ENCODE measurements around the gene ATP6V1C2. TPM values are rescaled to one million over a fixed set of nuclear protein-coding genes. Genes with fewer than 3 reads are reported as not detected.

ATP6V1C2 gene
- total RNA-seq, 1 experiment from 2014 or later: 2.0 TPM

GRCh38 chr2:10765914-10766313 lies 44.5 kb downstream of the ATP6V1C2 start:
- intact Hi-C loops (cut with micrococcal nuclease): no loop called here
- H3K4me3 ChIP-seq (replicated peaks in 1 of 2; ENCODE audit: low read depth in 1 of 2, low read length in 2 of 2): no peak overlapping the region
- CTCF ChIA-PET: no interaction called here
- no peaks in the 10 kb centered on the region for H3K9me2 ChIP-seq (ENCODE audit: insufficient read depth)
- ATAC-seq: no peak; the same call in 1 of the 2 replicates
- peak overlapping the region; percentile 16; the same call in 1 of the 2 replicates for H3K9ac ChIP-seq (ENCODE audit: low read length)
- no peak for DNase-seq (ENCODE audit: low read depth, low spot score)
- H3K9me3 ChIP-seq (ENCODE audit: control insufficient read depth in 1 of 2, insufficient read depth in 1 of 2, low read depth in 1 of 2, low read length in 2 of 2): no peaks in the 10 kb centered on the region
- no peaks in the 10 kb centered on the region for H3K36me3 ChIP-seq (ENCODE audit: control insufficient read depth in 1 of 2, insufficient read depth in 2 of 2, low read length in 2 of 2)
- TF ChIP-seq EZH2 (IDR thresholded peaks at IDR 0.05) (no peak), JUND (IDR thresholded peaks at IDR 0.05) (no peak), EGR1 (IDR thresholded peaks at IDR 0.05; ENCODE audit: low read depth) (no peak), ZNF274 (IDR thresholded peaks at IDR 0.05; ENCODE audit: low read depth, low read length) (no peak), RAD21 (IDR thresholded peaks at IDR 0.05; ENCODE audit: low read depth) (no peak), FOSL1 (IDR thresholded peaks at IDR 0.05; ENCODE audit: low read depth) (no peak), SRF (IDR thresholded peaks at IDR 0.05; ENCODE audit: low read depth) (no peak), MAX (IDR thresholded peaks at IDR 0.05) (no peak), CBX3 (IDR thresholded peaks at IDR 0.05; ENCODE audit: low read depth) (no peak), EZH2phosphoT487 (IDR thresholded peaks at IDR 0.05; ENCODE audit: borderline replicate concordance) (no peak), ATF3 (IDR thresholded peaks at IDR 0.05) (no peak)
- no peaks in the 10 kb centered on the region for H4K20me1 ChIP-seq (ENCODE audit: insufficient read depth)
- peaks cover 11 to 30% of the 10 kb centered on the region in 2 experiments for H3K4me1 ChIP-seq (ENCODE audit: control insufficient read depth in 1 of 2, insufficient read depth in 2 of 2, low read length in 2 of 2)
- RAD21 ChIA-PET (ENCODE audit: low non-redundant PET in 1 of 2, low total read pairs in 2 of 2, uncharacterized antibody in 2 of 2, unreplicated experiment in 2 of 2): no interaction called here
- no TSS peak for BruUV-seq (replicated peaks)
- no peak overlapping the region for H3K27ac ChIP-seq (ENCODE audit: low read depth, low read length)
- H2AFZ ChIP-seq (ENCODE audit: low read depth, low read length, poor library complexity, severe bottlenecking): no peak overlapping the region
- peak overlapping the region; percentile 53 for H3K4me2 ChIP-seq (ENCODE audit: low read length)
- H3K79me2 ChIP-seq (ENCODE audit: insufficient read depth, low read length): no peaks in the 10 kb centered on the region
- no peaks in the 10 kb centered on the region for H3K27me3 ChIP-seq (ENCODE audit: insufficient read depth, low read length)
- POLR2A ChIA-PET: interaction anchor here (0.6 kb wide), 1 partner anchor 64 kb away, joined by 3 read pairs; no protein-coding TSS in a partner anchor

DNA sequence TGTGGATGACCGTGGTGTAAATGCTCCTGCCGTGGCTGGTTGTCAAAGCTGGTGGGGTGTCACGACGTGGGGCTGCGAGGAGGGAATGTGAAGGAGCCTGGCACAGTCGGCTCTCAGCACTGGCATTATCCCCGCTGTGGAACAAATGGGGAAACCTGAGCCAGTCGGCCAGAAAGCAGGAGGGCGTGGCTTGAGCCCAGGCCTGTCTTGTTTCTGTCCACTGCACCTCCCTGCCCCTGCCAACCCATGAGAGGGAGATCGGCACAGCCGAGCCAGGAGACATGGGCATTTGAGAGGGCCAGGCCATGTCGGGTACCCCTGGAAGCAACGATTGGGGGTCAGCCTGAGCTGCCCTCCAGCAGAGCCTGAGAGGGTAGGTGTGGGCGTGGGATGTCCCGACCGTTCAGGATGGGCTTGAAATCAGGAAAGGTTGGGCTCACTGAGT lies 46.7 kb downstream of the ATP6V1C2 start:
- Histone ChIP-seq H3K9ac (ENCODE audit: low read length) (no peak overlapping the region), H3K27me3 (ENCODE audit: insufficient read depth, low read length) (no peaks in the 10 kb centered on the region), H3K36me3 (ENCODE audit: control insufficient read depth in 1 of 2, insufficient read depth in 2 of 2, low read length in 2 of 2) (no peaks in the 10 kb centered on the region), H3K4me3 (replicated peaks in 1 of 2; ENCODE audit: low read depth in 1 of 2, low read length in 2 of 2) (no peak overlapping the region), H3K9me3 (ENCODE audit: control insufficient read depth in 1 of 2, insufficient read depth in 1 of 2, low read depth in 1 of 2, low read length in 2 of 2) (no peaks in the 10 kb centered on the region), H3K27ac (ENCODE audit: low read depth, low read length) (no peak overlapping the region), H3K4me2 (ENCODE audit: low read length) (no peak overlapping the region), H3K9me2 (ENCODE audit: insufficient read depth) (no peaks in the 10 kb centered on the region), H2AFZ (ENCODE audit: low read depth, low read length, poor library complexity, severe bottlenecking) (no peak overlapping the region), H3K79me2 (ENCODE audit: insufficient read depth, low read length) (no peaks in the 10 kb centered on the region), H4K20me1 (ENCODE audit: insufficient read depth) (no peaks in the 10 kb centered on the region), H3K4me1 (ENCODE audit: control insufficient read depth in 1 of 2, insufficient read depth in 2 of 2, low read length in 2 of 2) (peaks cover 11 to 22% of the 10 kb centered on the region in 2 experiments)
- intact Hi-C loops (cut with micrococcal nuclease): no loop called here
- DNase-seq (ENCODE audit: low read depth, low spot score): no peak
- no TSS peak for BruUV-seq (replicated peaks)
- ChIA-PET CTCF (no interaction called here), POLR2A (no interaction called here), RAD21 (ENCODE audit: low non-redundant PET in 1 of 2, low total read pairs in 2 of 2, uncharacterized antibody in 2 of 2, unreplicated experiment in 2 of 2) (no interaction called here)
- ATAC-seq: no peak
- TF ChIP-seq SRF (IDR thresholded peaks at IDR 0.05; ENCODE audit: low read depth) (no peak), ATF3 (IDR thresholded peaks at IDR 0.05) (no peak), ZFX (IDR thresholded peaks at IDR 0.05) (no peak)

Measured in HCT116 (cell line).